Cardiac fibroblast (primary cell): ENCODE measurements around the gene CPA1.

Experiments used
- DNase-seq, 2 donors: peaks; one replicate each; pipeline versions ENCODE4 v3.0.0 to v3.0.0-alpha.2; 2010; ENCODE audit warnings: low read depth in 2 of 2
- H3K4me3 ChIP-seq, 2 donors: replicated peaks in 1 of 2; 1 replicate in 1 of 2; 2 replicates in 1 of 2; pipeline ENCODE4 v1.5.1; 2011; ENCODE audit warnings: low read depth in 2 of 2, low read length in 2 of 2, mild to moderate bottlenecking in 2 of 2, moderate library complexity in 1 of 2
- CTCF ChIP-seq: IDR thresholded peaks from one replicate; pipeline ENCODE4 v1.5.1; 2011; ENCODE audit warnings: low read depth, mild to moderate bottlenecking, low read length, inconsistent platforms

Gene CPA1

DNA sequence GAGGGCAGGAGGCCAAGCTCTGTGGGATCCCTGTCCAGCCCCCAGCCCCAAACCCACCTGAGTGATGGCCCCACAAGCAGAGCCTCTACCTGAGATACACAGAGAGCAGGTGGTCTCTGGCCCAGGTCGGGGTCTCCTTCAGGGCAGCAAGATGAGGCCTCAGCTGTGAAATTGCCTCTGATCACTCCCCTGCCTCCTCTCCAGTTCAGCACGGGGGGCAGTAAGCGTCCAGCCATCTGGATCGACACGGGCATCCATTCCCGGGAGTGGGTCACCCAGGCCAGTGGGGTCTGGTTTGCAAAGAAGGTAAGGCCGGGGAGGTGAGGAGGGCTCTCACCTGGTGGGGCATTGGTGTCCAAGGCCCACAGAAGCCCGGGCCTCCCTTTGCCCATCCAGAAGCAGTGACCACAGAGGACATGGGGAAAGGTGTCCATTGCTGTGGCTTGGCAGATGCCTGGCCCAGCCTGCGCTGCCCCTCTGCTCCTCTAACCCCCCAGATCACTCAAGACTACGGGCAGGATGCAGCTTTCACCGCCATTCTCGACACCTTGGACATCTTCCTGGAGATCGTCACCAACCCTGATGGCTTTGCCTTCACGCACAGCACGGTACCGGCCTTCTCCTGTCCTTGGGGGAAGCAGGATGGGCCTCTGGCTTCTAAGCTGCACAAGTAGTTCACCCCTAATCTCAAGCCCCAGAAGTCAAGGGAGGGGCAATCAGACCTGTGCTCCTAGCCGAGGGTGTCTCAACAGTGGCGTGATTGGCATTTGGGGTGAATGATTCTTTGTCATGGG, 3.1 kb downstream of the CPA1 start:
- TF ChIP-seq CTCF = no peak
- DNase-seq = no peak
- no peak overlapping the region for H3K4me3 ChIP-seq

- no peak for DNase-seq
- TF ChIP-seq CTCF = no peak
- no peak overlapping the region for H3K4me3 ChIP-seq
Observed at GRCh38 chr7:130384371-130384801, 4.1 kb downstream of the CPA1 start.

GRCh38 chr7:130384841-130385599, 4.7 kb downstream of the CPA1 start:
- TF ChIP-seq CTCF = no peak
- DNase-seq = no peak
- H3K4me3 ChIP-seq = no peak overlapping the region

GRCh38 chr7:130385600-130386066, 5.3 kb downstream of the CPA1 start:
- DNase-seq = no peak
- no peak overlapping the region for H3K4me3 ChIP-seq
- no peak for TF ChIP-seq CTCF

GRCh38 chr7:130386876-130387275, 6.6 kb downstream of the CPA1 start:
- no peak for TF ChIP-seq CTCF
- H3K4me3 ChIP-seq = no peak overlapping the region
- no peak for DNase-seq

DNA sequence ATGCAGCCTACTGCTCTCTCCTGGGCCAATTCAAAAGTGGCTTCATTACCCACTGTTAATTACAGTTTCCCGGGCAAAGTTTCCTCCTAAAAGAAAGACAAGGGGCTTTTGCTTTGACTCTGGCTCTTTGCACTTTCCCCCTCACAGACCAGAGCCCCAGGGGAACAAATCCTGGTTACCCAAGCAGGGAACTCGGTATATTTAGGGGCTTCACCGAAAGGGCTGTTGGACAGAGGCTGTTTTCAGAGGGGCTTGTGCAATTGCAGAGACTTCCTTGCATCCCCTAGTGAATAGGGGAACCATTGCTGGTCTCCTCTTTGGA, 7.0 kb downstream of the CPA1 start:
- TF ChIP-seq CTCF = no peak
- DNase-seq = no peak
- no peak overlapping the region for H3K4me3 ChIP-seq
